ENCODE data around the gene CASP14. TPM values are rescaled to one million over a fixed set of nuclear protein-coding genes. Genes with fewer than 3 reads are reported as not detected.

Gene CASP14
- total and polyA plus RNA-seq, 2 of the 13 experiments (the other 11 are each of a cell fraction or from before 2014, with no cell fraction given): not detected

DNA sequence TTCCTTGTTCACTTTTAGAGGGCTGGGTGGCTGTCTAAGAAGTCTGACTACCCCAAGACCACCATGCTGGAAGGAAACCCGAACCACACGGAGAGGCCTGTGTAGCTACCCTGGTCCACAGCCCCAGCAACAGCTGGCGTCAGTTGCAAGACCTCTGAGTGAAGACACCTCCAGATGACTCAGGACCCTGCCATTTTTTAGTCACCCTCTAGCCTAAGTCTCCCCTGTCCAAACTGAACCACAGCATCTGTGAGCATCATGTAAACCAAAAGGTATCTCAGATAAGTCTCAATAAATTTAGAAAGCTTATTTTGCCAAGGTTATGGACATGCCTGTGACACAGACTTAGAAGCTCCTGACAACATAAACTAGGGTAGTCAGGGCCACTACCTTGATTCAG lies 55.8 kb downstream of the CASP14 start:
- in situ Hi-C loops (cut with HindIII; ENCODE audit: extremely low pct_ligation_motif_present, low pct_unique_long_range_greater_than_20kb): no loop called here

DNA sequence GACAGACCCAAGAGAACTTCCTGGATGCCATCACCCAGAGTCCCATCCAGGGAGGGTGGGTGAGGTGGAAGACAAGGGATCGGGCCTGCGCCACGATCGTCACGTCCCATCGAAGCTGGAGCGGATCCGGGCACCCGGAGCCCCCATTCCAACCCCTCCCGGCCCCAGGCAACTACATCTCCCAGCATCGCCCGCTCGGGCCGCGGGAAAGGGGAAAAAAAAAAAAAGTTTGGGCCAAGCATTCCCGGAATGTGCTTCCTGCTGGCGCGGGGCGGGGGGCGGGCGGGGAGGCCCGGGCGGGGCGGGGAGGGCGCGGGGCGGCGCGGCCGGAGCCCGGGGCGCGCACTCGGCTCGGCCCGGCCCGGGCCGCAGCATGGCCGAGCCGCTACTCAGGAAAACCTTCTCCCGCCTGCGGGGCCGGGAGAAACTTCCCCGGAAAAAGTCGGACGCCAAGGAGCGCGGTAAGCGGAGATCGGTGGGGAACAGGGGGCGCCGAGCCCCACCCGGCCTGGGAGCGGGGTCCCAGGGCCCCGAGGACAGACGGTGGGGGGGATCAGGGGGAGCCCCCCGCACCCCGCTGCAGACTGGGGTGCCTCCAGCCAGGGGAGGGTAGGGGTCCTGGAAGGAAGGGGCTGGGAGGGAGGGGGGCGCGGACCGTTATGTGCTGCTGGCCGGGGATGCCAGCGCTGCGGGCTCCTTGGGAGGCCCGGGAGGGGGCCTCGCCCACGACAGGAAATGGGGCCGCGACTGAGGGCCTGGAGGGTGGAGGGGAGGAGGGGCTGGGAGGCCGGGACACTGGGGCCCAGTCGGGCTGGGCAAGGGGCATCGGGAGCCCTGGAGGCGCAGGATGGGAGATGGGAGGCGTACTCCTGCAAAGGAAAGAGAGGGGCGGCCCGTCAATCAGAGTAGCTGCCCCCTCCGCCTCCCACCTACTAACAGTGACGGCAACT lies 58.1 kb downstream of the CASP14 start, which contains the start of gene SYDE1:
TSS of gene SYDE1 (plus strand) at position 341 of the 950 bp plus-strand sequence. CDS start at position 374, 33 bp downstream.
- peak within 1 kb of the TSS; percentile 80 to 84 (median 81) for H3K4me3 ChIP-seq (replicated peaks in 1 of 3; ENCODE audit: insufficient read depth in 1 of 3, low read depth in 2 of 3, low read length in 3 of 3)
- H3K4me2 ChIP-seq (ENCODE audit: low read depth, low read length): peak within 1 kb of the TSS; percentile 81
- H3K27me3 ChIP-seq (ENCODE audit: control insufficient read depth in 1 of 2, insufficient read depth in 2 of 2, low read length in 2 of 2): no peaks in the 10 kb centered on the region
- peak; percentile 53 for ATAC-seq
- in situ Hi-C loops (cut with HindIII; ENCODE audit: extremely low pct_ligation_motif_present, low pct_unique_long_range_greater_than_20kb) (no loop called here), intact Hi-C loops (cut with micrococcal nuclease; ENCODE audit: unreplicated experiment) (no loop called here)
- no peak for FAIRE-seq
- peak within 1 kb of the TSS; percentile 52 for H3K27ac ChIP-seq (ENCODE audit: extremely low read length, insufficient read depth, low read length)
- ChIA-PET POLR2A (interaction anchor here (1.0 to 2.4 kb wide), 2 partner anchors 17 to 19 kb away, joined by 3 to 13 read pairs; a partner anchor contains a TSS), CTCF (ENCODE audit: low intra/inter-chr PET ratio, low total read pairs) (no interaction called here)
- peak within 1 kb of the TSS; percentile 15 for H2AFZ ChIP-seq (ENCODE audit: low read length)
- H4K20me1 ChIP-seq (ENCODE audit: insufficient read depth, low read length): no peaks in the 10 kb centered on the region
- BruUV-seq (replicated peaks): no TSS peak
- H3K9me3 ChIP-seq (ENCODE audit: low read length): peaks cover 5% of the 10 kb centered on the region; the same call in 1 of the 2 replicates
- H3K4me1 ChIP-seq (ENCODE audit: insufficient read depth, low read length): peaks cover 18% of the 10 kb centered on the region
- peak; percentile 50 for DNase-seq (ENCODE audit: low spot score)
- peaks cover 7 to 16% of the 10 kb centered on the region in 2 experiments; a peak in 3 of 5 replicates for H3K36me3 ChIP-seq (replicated peaks in 1 of 2; ENCODE audit: control insufficient read depth in 1 of 2, insufficient read depth in 2 of 2, low read length in 2 of 2)
- 6% methylated on average over 17 of the region's 78 CpGs for WGBS (ENCODE audit: low lambda C conversion rate)
- peak within 1 kb of the TSS; percentile 79 for H3K9ac ChIP-seq (ENCODE audit: insufficient read depth, low read depth, low read length)
- peaks cover 7% of the 10 kb centered on the region for H3K79me2 ChIP-seq (ENCODE audit: insufficient read depth, low read length)
- TF ChIP-seq MIER3 (CRISPR knock-in tag; IDR thresholded peaks at IDR 0.05; ENCODE audit: borderline replicate concordance) (no peak), MEIS2 (CRISPR knock-in tag; IDR thresholded peaks at IDR 0.05) (0 out of 2 replicates have a peak, but pooled peaks have one; percentile 30), ZNF850 (CRISPR knock-in tag; conservative IDR thresholded peaks at IDR 0.05) (no peak), U2AF1 (optimal IDR thresholded peaks at IDR 0.05; ENCODE audit: low read depth, low read length) (no peak), ZNF234 (CRISPR knock-in tag; conservative IDR thresholded peaks at IDR 0.05) (no peak)
- TF ChIP-seq, protein P1, sequence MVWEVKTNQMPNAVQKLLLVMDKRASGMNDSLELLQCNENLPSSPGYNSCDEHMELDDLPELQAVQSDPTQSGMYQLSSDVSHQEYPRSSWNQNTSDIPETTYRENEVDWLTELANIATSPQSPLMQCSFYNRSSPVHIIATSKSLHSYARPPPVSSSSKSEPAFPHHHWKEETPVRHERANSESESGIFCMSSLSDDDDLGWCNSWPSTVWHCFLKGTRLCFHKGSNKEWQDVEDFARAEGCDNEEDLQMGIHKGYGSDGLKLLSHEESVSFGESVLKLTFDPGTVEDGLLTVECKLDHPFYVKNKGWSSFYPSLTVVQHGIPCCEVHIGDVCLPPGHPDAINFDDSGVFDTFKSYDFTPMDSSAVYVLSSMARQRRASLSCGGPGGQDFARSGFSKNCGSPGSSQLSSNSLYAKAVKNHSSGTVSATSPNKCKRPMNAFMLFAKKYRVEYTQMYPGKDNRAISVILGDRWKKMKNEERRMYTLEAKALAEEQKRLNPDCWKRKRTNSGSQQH (CRISPR knock-in tag; IDR thresholded peaks at IDR 0.05; ENCODE audit: low read depth): no peak
- TF ChIP-seq, protein P2, sequence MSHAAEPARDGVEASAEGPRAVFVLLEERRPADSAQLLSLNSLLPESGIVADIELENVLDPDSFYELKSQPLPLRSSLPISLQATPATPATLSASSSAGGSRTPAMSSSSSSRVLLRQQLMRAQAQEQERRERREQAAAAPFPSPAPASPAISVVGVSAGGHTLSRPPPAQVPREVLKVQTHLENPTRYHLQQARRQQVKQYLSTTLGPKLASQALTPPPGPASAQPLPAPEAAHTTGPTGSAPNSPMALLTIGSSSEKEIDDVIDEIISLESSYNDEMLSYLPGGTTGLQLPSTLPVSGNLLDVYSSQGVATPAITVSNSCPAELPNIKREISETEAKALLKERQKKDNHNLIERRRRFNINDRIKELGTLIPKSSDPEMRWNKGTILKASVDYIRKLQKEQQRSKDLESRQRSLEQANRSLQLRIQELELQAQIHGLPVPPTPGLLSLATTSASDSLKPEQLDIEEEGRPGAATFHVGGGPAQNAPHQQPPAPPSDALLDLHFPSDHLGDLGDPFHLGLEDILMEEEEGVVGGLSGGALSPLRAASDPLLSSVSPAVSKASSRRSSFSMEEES (CRISPR knock-in tag; IDR thresholded peaks at IDR 0.05): no peak
- TF ChIP-seq, protein P3, sequence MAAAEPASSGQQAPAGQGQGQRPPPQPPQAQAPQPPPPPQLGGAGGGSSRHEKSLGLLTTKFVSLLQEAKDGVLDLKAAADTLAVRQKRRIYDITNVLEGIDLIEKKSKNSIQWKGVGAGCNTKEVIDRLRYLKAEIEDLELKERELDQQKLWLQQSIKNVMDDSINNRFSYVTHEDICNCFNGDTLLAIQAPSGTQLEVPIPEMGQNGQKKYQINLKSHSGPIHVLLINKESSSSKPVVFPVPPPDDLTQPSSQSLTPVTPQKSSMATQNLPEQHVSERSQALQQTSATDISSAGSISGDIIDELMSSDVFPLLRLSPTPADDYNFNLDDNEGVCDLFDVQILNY (CRISPR knock-in tag; conservative IDR thresholded peaks at IDR 0.05): peak; percentile 55; the same call in 1 of the 2 replicates
- TF ChIP-seq, protein P4, sequence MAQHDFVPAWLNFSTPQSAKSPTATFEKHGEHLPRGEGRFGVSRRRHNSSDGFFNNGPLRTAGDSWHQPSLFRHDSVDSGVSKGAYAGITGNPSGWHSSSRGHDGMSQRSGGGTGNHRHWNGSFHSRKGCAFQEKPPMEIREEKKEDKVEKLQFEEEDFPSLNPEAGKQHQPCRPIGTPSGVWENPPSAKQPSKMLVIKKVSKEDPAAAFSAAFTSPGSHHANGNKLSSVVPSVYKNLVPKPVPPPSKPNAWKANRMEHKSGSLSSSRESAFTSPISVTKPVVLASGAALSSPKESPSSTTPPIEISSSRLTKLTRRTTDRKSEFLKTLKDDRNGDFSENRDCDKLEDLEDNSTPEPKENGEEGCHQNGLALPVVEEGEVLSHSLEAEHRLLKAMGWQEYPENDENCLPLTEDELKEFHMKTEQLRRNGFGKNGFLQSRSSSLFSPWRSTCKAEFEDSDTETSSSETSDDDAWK (CRISPR knock-in tag; IDR thresholded peaks at IDR 0.05): no peak

More for the DNA sequence above, 55.8 kb downstream of the CASP14 start:
- H3K27ac ChIP-seq (ENCODE audit: extremely low read length, insufficient read depth, low read length): no peak overlapping the region
- H3K36me3 ChIP-seq (replicated peaks in 1 of 2; ENCODE audit: control insufficient read depth in 1 of 2, insufficient read depth in 2 of 2, low read length in 2 of 2): 0 out of 5 replicates have a peak, but pooled peaks cover 0 to under 1% of the 10 kb centered on the region in 2 experiments
- H3K9me3 ChIP-seq (ENCODE audit: low read length): peaks cover 5% of the 10 kb centered on the region; the same call in 1 of the 2 replicates
- no peak for FAIRE-seq
- no peak overlapping the region for H3K4me3 ChIP-seq (replicated peaks in 1 of 3; ENCODE audit: insufficient read depth in 1 of 3, low read depth in 2 of 3, low read length in 3 of 3)
- no peak overlapping the region for H3K4me2 ChIP-seq (ENCODE audit: low read depth, low read length)
- no peak for TF ChIP-seq MAFG (CRISPR knock-in tag; IDR thresholded peaks at IDR 0.05)
- CTCF ChIA-PET (ENCODE audit: low intra/inter-chr PET ratio, low total read pairs): no interaction called here
- H2AFZ ChIP-seq (ENCODE audit: low read length): no peak overlapping the region
- peaks cover 18% of the 10 kb centered on the region for H3K4me1 ChIP-seq (ENCODE audit: insufficient read depth, low read length)
- H4K20me1 ChIP-seq (ENCODE audit: insufficient read depth, low read length): no peaks in the 10 kb centered on the region
- no peak overlapping the region for H3K9ac ChIP-seq (ENCODE audit: insufficient read depth, low read depth, low read length)
- DNase-seq (ENCODE audit: low spot score): no peak
- POLR2A ChIA-PET: no interaction called here
- intact Hi-C loops (cut with micrococcal nuclease; ENCODE audit: unreplicated experiment): no loop called here
- 50% methylated on average over 2 of the region's 3 CpGs for WGBS (ENCODE audit: low lambda C conversion rate)
- BruUV-seq (replicated peaks): no TSS peak
- no peaks in the 10 kb centered on the region for H3K27me3 ChIP-seq (ENCODE audit: control insufficient read depth in 1 of 2, insufficient read depth in 2 of 2, low read length in 2 of 2)
- H3K79me2 ChIP-seq (ENCODE audit: insufficient read depth, low read length): peaks cover 7% of the 10 kb centered on the region
- ATAC-seq: no peak
